K562 (cell line): ENCODE data around the gene SLC25A45. TPM values are rescaled to one million over a fixed set of nuclear protein-coding genes. Genes with fewer than 3 reads are reported as not detected.

ENCODE experiments used
- CEBPZ ChIP-seq: fragments of 150-350 bp; IDR thresholded peaks from 2 replicates; pipeline ENCODE4 v1.6.1; 2014; ENCODE audit warnings: low read depth, mild to moderate bottlenecking, low read length, borderline replicate concordance
- ELF2 ChIP-seq: fragments of 250-450 bp; sonication (Bioruptor Pico); IDR thresholded peaks from 2 replicates; pipeline ENCODE4 v1.5.0; 2021; ENCODE audit warnings: mild to moderate bottlenecking
- MTA1 ChIP-seq: fragments of 450-650 bp; IDR thresholded peaks from 2 replicates; pipeline ENCODE4 v1.6.1; 2017; ENCODE audit warnings: borderline replicate concordance
- PML ChIP-seq: IDR thresholded peaks from 2 replicates; pipeline ENCODE4 v1.6.1; 2012; ENCODE audit warnings: low read length, inconsistent platforms
- PRMT5 ChIP-seq: sonication (generic); formaldehyde crosslinking; IDR thresholded peaks from 2 replicates; pipeline ENCODE4 v1.5.0; 2020; ENCODE audit warnings: missing genetic modification reagents
- RCOR1 ChIP-seq, 2 experiments: IDR thresholded peaks; 2 replicates each; pipeline ENCODE4 v1.6.1; 2012; ENCODE audit warnings: low read depth in 2 of 2, low read length in 2 of 2, borderline replicate concordance in 1 of 2, improper control_type of control experiment in 1 of 2
- SAFB2 ChIP-seq: fragments of 200-400 bp; formaldehyde crosslinking; IDR thresholded peaks from 2 replicates; pipeline ENCODE4 v1.6.1; 2018; ENCODE audit warnings: borderline replicate concordance, low read length, low read depth, moderate library complexity; ENCODE audit not compliant: severe bottlenecking
- SFPQ ChIP-seq: fragments of 200-400 bp; formaldehyde crosslinking; IDR thresholded peaks from 2 replicates; pipeline ENCODE4 v1.6.1; 2017; ENCODE audit warnings: mild to moderate bottlenecking, low read depth, low read length, moderate library complexity
- SNRNP70 ChIP-seq: fragments of 200-400 bp; formaldehyde crosslinking; optimal IDR thresholded peaks from 2 replicates; pipeline ENCODE3; 2017; ENCODE audit warnings: low read depth, low read length
- TCF3 ChIP-seq: sonication (generic); formaldehyde crosslinking; IDR thresholded peaks from 2 replicates; pipeline ENCODE4 v1.4.0; 2020; ENCODE audit warnings: mild to moderate bottlenecking, missing genetic modification reagents
- TCFL5 ChIP-seq: fragments of 250-450 bp; sonication (Bioruptor Pico); conservative IDR thresholded peaks from 2 replicates; pipeline ENCODE4 v1.6.1; 2021; ENCODE audit warnings: mild to moderate bottlenecking, moderate library complexity, matching md5 sums
- TEAD4 ChIP-seq, 2 experiments: sonication (generic) in 1 of 2; formaldehyde crosslinking in 1 of 2; IDR thresholded peaks; 2 replicates each; pipeline versions ENCODE4 v1.6.1 to v1.8.0; 2012 to 2022; ENCODE audit warnings: borderline replicate concordance in 1 of 2, inconsistent platforms in 1 of 2, low read length in 1 of 2, mild to moderate bottlenecking in 1 of 2, missing genetic modification reagents in 1 of 2
- TGIF2 ChIP-seq: sonication (generic); formaldehyde crosslinking; IDR thresholded peaks from 2 replicates; pipeline ENCODE4 v1.8.1; 2022; ENCODE audit warnings: mild to moderate bottlenecking, missing genetic modification reagents, moderate library complexity
- TSHZ1 ChIP-seq: fragments of 250-450 bp; sonication (Bioruptor Pico); IDR thresholded peaks from 2 replicates; pipeline ENCODE4 v1.4.0; 2020; ENCODE audit warnings: mild to moderate bottlenecking, moderate library complexity
- XRCC3 ChIP-seq: fragments of 450-650 bp; IDR thresholded peaks from 2 replicates; pipeline ENCODE4 v1.6.1; 2017; ENCODE audit warnings: mild to moderate bottlenecking, moderate library complexity
- ZKSCAN3 ChIP-seq: fragments of 250-450 bp; sonication (Bioruptor Pico); IDR thresholded peaks from 2 replicates; pipeline ENCODE4 v1.4.0; 2020
- polyA plus RNA-seq, 8 experiments: library from polyadenylated mRNA; depleted of rRNA in 4 of 8; stranded (reverse) in 5 of 8; unstranded in 3 of 8; fragments of >200 nt; fragmentation: Nextera tagmentation in 2 of 8; fragmentation: Illumina TruSeq in 1 of 8; extraction: Ambion mirVana in 2 of 8; extraction: Trizol in 1 of 8; gene quantifications; 2 replicates each; pipeline versions ENCODE4 v1.2.1 to v1.2.3, GENCODE V29; 2011 to 2014; ENCODE audit warnings: inconsistent platforms in 1 of 8, missing spikeins in 1 of 8
- total RNA-seq, 7 experiments: library from RNA; depleted of rRNA in 6 of 7; stranded (reverse); fragments of >200 nt in 6 of 7; fragmentation: Illumina TruSeq in 2 of 7; extraction: Trizol in 2 of 7; gene quantifications; 2 replicates each; pipeline versions ENCODE4 v1.2.1 to v1.2.3, GENCODE V29; 2011 to 2021; ENCODE audit warnings: low replicate concordance in 1 of 7
- TF ChIP-seq, protein P1 (sequence below): sonication (generic); formaldehyde crosslinking; IDR thresholded peaks from 2 replicates; pipeline ENCODE4 v1.8.0; 2022; ENCODE audit warnings: mild to moderate bottlenecking, low read depth, missing genetic modification reagents

Gene SLC25A45
- total and polyA plus RNA-seq, 9 of the 15 experiments (the other 6 are each of a cell fraction or from before 2014, with no cell fraction given) = 0.15 to 2.3 (median 0.68) TPM

DNA sequence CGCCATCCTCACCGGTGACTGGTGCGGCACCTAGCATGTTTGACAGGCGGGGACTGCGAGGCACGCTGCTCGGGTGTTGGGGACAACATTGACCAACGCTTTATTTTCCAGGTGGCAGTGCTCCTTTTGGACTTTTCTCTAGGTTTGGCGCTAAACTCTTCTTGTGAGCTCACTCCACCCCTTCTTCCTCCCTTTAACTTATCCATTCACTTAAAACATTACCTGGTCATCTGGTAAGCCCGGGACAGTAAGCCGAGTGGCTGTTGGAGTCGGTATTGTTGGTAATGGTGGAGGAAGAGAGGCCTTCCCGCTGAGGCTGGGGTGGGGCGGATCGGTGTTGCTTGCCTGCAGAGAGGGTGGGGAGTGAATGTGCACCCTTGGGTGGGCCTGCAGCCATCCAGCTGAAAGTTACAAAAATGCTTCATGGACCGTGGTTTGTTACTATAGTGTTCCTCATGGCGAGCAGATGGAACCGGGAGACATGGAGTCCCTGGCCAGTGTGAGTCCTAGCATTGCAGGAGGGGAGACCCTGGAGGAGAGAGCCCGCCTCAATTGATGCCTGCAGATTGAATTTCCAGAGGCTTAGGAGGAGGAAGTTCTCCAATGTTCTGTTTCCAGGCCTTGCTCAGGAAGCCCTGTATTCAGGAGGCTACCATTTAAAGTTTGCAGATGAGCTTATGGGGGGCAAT lies 41.2 kb upstream of the SLC25A45 start (continued):
- TF ChIP-seq SAFB2 (no peak), CEBPZ (no peak), ZKSCAN3 (no peak), RCOR1 (IDR thresholded peaks at IDR 0.05; ENCODE audit: borderline replicate concordance in 1 of 2, low read depth in 2 of 2, low read length in 2 of 2) (no peak), PML (peak; percentile 5; the same call in 1 of the 2 replicates), TEAD4 (IDR thresholded peaks at IDR 0.05; ENCODE audit: low read length) (0 out of 2 replicates have a peak, but pooled peaks have one; percentile 1), TEAD4 (CRISPR knock-in tag; IDR thresholded peaks at IDR 0.05; ENCODE audit: borderline replicate concordance) (no peak), SFPQ (no peak), SNRNP70 (peak; percentile 98), TCFL5 (CRISPR knock-in tag) (no peak), TGIF2 (0 out of 2 replicates have a peak, but pooled peaks have one; percentile 16), TCF3 (CRISPR knock-in tag) (no peak), ELF2 (CRISPR knock-in tag) (no peak), TSHZ1 (no peak), PRMT5 (CRISPR knock-in tag) (no peak), XRCC3 (no peak), MTA1 (no peak)
- TF ChIP-seq, protein P1, sequence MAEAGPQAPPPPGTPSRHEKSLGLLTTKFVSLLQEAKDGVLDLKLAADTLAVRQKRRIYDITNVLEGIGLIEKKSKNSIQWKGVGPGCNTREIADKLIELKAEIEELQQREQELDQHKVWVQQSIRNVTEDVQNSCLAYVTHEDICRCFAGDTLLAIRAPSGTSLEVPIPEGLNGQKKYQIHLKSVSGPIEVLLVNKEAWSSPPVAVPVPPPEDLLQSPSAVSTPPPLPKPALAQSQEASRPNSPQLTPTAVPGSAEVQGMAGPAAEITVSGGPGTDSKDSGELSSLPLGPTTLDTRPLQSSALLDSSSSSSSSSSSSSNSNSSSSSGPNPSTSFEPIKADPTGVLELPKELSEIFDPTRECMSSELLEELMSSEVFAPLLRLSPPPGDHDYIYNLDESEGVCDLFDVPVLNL (CRISPR knock-in tag) = peak; percentile 70
